ENCODE data around the gene MLLT10.
"Not testable (repeated sequence)": the region's sequence is repeated elsewhere in the genome, so short reads cannot be mapped to it uniquely, and the experiment has no call there.

Gene MLLT10

GRCh38 chr10:21579291-21579690 is 45.3 kb downstream of the MLLT10 start:
- Histone ChIP-seq H3K9ac (ENCODE audit: low read length) (no peak overlapping the region), H4K20me1 (ENCODE audit: insufficient read depth, low read length) (no peaks in the 10 kb centered on the region), H3K9me2 (ENCODE audit: low read depth, low read length) (no peaks in the 10 kb centered on the region), H3K4me1 (ENCODE audit: insufficient read depth, low read length, severe bottlenecking) (peaks cover 25% of the 10 kb centered on the region), H3K27ac (ENCODE audit: low read depth, low read length, poor library complexity, severe bottlenecking) (no peak overlapping the region), H2AFZ (ENCODE audit: low read length) (no peak overlapping the region), H3K36me3 (ENCODE audit: insufficient read depth, low read length) (peaks cover 26% of the 10 kb centered on the region), H3K9me3 (ENCODE audit: low read length) (no peaks in the 10 kb centered on the region), H3K4me2 (ENCODE audit: low read length) (no peak overlapping the region), H3K79me2 (ENCODE audit: insufficient read depth, low read length) (peaks cover 32% of the 10 kb centered on the region), H3K4me3 (ENCODE audit: low read depth, low read length, poor library complexity, severe bottlenecking) (no peak overlapping the region), H3K27me3 (ENCODE audit: insufficient read depth, low read length) (no peaks in the 10 kb centered on the region), H3F3A (ENCODE audit: insufficient read depth, low read length) (no peaks in the 10 kb centered on the region; the same call in 1 of the 2 replicates)
- TF ChIP-seq CTCF (IDR thresholded peaks at IDR 0.05; ENCODE audit: low read length) (no peak), EZH2 (IDR thresholded peaks at IDR 0.05; ENCODE audit: borderline replicate concordance, low read length) (no peak)

GRCh38 chr10:21581421-21581834 is 47.4 kb downstream of the MLLT10 start:
- H2AFZ ChIP-seq (ENCODE audit: low read length); H3K9me3 ChIP-seq (ENCODE audit: low read length); H3F3A ChIP-seq (ENCODE audit: insufficient read depth, low read length); H3K27me3 ChIP-seq (ENCODE audit: insufficient read depth, low read length); H3K9ac ChIP-seq (ENCODE audit: low read length); H4K20me1 ChIP-seq (ENCODE audit: insufficient read depth, low read length); H3K9me2 ChIP-seq (ENCODE audit: low read depth, low read length): not testable (repeated sequence)
- H3K27ac ChIP-seq (ENCODE audit: low read depth, low read length, poor library complexity, severe bottlenecking): peak overlapping the region; percentile 83
- H3K4me3 ChIP-seq (ENCODE audit: low read depth, low read length, poor library complexity, severe bottlenecking): peak overlapping the region; percentile 14
- peak overlapping the region; percentile 46; the same call in 1 of the 2 replicates for H3K4me2 ChIP-seq (ENCODE audit: low read length)
- peaks cover 35% of the 10 kb centered on the region for H3K36me3 ChIP-seq (ENCODE audit: insufficient read depth, low read length)
- peaks cover 18% of the 10 kb centered on the region for H3K79me2 ChIP-seq (ENCODE audit: insufficient read depth, low read length)
- H3K4me1 ChIP-seq (ENCODE audit: insufficient read depth, low read length, severe bottlenecking): peaks cover 25% of the 10 kb centered on the region

GRCh38 chr10:21584834-21585530 is 51.0 kb downstream of the MLLT10 start:
- Histone ChIP-seq H2AFZ (ENCODE audit: low read length) (no peak overlapping the region), H4K20me1 (ENCODE audit: insufficient read depth, low read length) (no peaks in the 10 kb centered on the region), H3K9ac (ENCODE audit: low read length) (no peak overlapping the region), H3K79me2 (ENCODE audit: insufficient read depth, low read length) (peaks cover 8% of the 10 kb centered on the region; the same call in 1 of the 2 replicates), H3K4me1 (ENCODE audit: insufficient read depth, low read length, severe bottlenecking) (peaks cover 18% of the 10 kb centered on the region), H3K27ac (ENCODE audit: low read depth, low read length, poor library complexity, severe bottlenecking) (no peak overlapping the region), H3F3A (ENCODE audit: insufficient read depth, low read length) (no peaks in the 10 kb centered on the region; the same call in 1 of the 2 replicates), H3K4me2 (ENCODE audit: low read length) (no peak overlapping the region), H3K4me3 (ENCODE audit: low read depth, low read length, poor library complexity, severe bottlenecking) (no peak overlapping the region), H3K27me3 (ENCODE audit: insufficient read depth, low read length) (no peaks in the 10 kb centered on the region), H3K36me3 (ENCODE audit: insufficient read depth, low read length) (peaks cover 40% of the 10 kb centered on the region), H3K9me2 (ENCODE audit: low read depth, low read length) (no peaks in the 10 kb centered on the region), H3K9me3 (ENCODE audit: low read length) (no peaks in the 10 kb centered on the region)
- TF ChIP-seq EZH2 (IDR thresholded peaks at IDR 0.05; ENCODE audit: borderline replicate concordance, low read length) (no peak), CTCF (IDR thresholded peaks at IDR 0.05; ENCODE audit: low read length) (no peak)

- H3K4me2 ChIP-seq (ENCODE audit: low read length): no peak overlapping the region
- TF ChIP-seq EZH2 (IDR thresholded peaks at IDR 0.05; ENCODE audit: borderline replicate concordance, low read length) (no peak), CTCF (IDR thresholded peaks at IDR 0.05; ENCODE audit: low read length) (no peak)
Measured at GRCh38 chr10:21587391-21587790, 53.4 kb downstream of the MLLT10 start.

GRCh38 chr10:21588159-21588558 is 54.1 kb downstream of the MLLT10 start:
- not testable (repeated sequence) for H2AFZ ChIP-seq (ENCODE audit: low read length); H3F3A ChIP-seq (ENCODE audit: insufficient read depth, low read length); H3K9me3 ChIP-seq (ENCODE audit: low read length); H3K9me2 ChIP-seq (ENCODE audit: low read depth, low read length); H3K9ac ChIP-seq (ENCODE audit: low read length); H4K20me1 ChIP-seq (ENCODE audit: insufficient read depth, low read length); H3K4me1 ChIP-seq (ENCODE audit: insufficient read depth, low read length, severe bottlenecking); H3K4me2 ChIP-seq (ENCODE audit: low read length); H3K27me3 ChIP-seq (ENCODE audit: insufficient read depth, low read length); H3K4me3 ChIP-seq (ENCODE audit: low read depth, low read length, poor library complexity, severe bottlenecking); H3K27ac ChIP-seq (ENCODE audit: low read depth, low read length, poor library complexity, severe bottlenecking)
- Histone ChIP-seq H3K36me3 (ENCODE audit: insufficient read depth, low read length) (peaks cover 48% of the 10 kb centered on the region), H3K79me2 (ENCODE audit: insufficient read depth, low read length) (peaks cover 13% of the 10 kb centered on the region)

More at GRCh38 chr10:21587391-21587790, 53.4 kb downstream of the MLLT10 start:
- Histone ChIP-seq H3K27me3 (ENCODE audit: insufficient read depth, low read length) (no peaks in the 10 kb centered on the region), H3K9ac (ENCODE audit: low read length) (no peak overlapping the region), H3K27ac (ENCODE audit: low read depth, low read length, poor library complexity, severe bottlenecking) (no peak overlapping the region), H3K36me3 (ENCODE audit: insufficient read depth, low read length) (peaks cover 52% of the 10 kb centered on the region), H3K79me2 (ENCODE audit: insufficient read depth, low read length) (peaks cover 9% of the 10 kb centered on the region), H3K4me1 (ENCODE audit: insufficient read depth, low read length, severe bottlenecking) (no peaks in the 10 kb centered on the region), H3K4me3 (ENCODE audit: low read depth, low read length, poor library complexity, severe bottlenecking) (no peak overlapping the region), H3K9me3 (ENCODE audit: low read length) (no peaks in the 10 kb centered on the region), H4K20me1 (ENCODE audit: insufficient read depth, low read length) (no peaks in the 10 kb centered on the region), H3K9me2 (ENCODE audit: low read depth, low read length) (no peaks in the 10 kb centered on the region), H3F3A (ENCODE audit: insufficient read depth, low read length) (no peaks in the 10 kb centered on the region), H2AFZ (ENCODE audit: low read length) (no peak overlapping the region)
